Activated T-cell treated with anti-CD3 and anti-CD28 coated beads, Interleukin-2, amount 50 U/mL, for 72 hours (primary cell): ENCODE data around the gene TEX2. TPM values are rescaled to one million over a fixed set of nuclear protein-coding genes. Genes with fewer than 3 reads are reported as not detected.

Experiments
- ATAC-seq, 2 donors: fragments of 150-1000 bp; cut with Tn5 transposase; replicated peaks in 1 of 2; 2 replicates each; pipeline ENCODE4 v1.10.0; 2021; ENCODE audit warnings: moderate library complexity in 2 of 2, mild to moderate bottlenecking in 1 of 2
- DNase-seq, 2 donors: peaks; one replicate each; pipeline ENCODE4 v3.0.0; 2021 to 2022; ENCODE audit warnings: mixed read lengths in 1 of 2
- H3K27ac Mint-ChIP-seq: one replicate; pipeline ENCODE4 v1.8.0; 2022; ENCODE audit warnings: mild to moderate bottlenecking, moderate library complexity, mixed read lengths
- H3K27me3 Mint-ChIP-seq: one replicate; pipeline ENCODE4 v1.8.0; 2022; ENCODE audit warnings: low read depth, mixed read lengths
- H3K36me3 Mint-ChIP-seq, 2 donors: one replicate each; pipeline ENCODE4 v1.8.0; 2022; ENCODE audit warnings: mixed read lengths in 2 of 2, mild to moderate bottlenecking in 1 of 2; ENCODE audit not compliant: insufficient read depth in 2 of 2
- H3K4me1 Mint-ChIP-seq: one replicate; pipeline ENCODE4 v1.8.0; 2022; ENCODE audit warnings: low read depth, mixed read lengths
- H3K4me3 Mint-ChIP-seq, 2 donors: one replicate each; pipeline ENCODE4 v1.8.0; 2022; ENCODE audit warnings: mild to moderate bottlenecking in 2 of 2, mixed read lengths in 2 of 2, moderate library complexity in 2 of 2
- H3K9me3 Mint-ChIP-seq, 2 donors: one replicate each; pipeline ENCODE4 v1.8.0; 2022; ENCODE audit warnings: mixed read lengths in 2 of 2
- total RNA-seq, 2 donors: library from RNA; stranded (reverse); gene quantifications; one replicate each; pipeline ENCODE4 v1.2.3, GENCODE V29; 2022

TEX2 gene
- total RNA-seq, 2 donors from 2014 or later = 10.5 to 15.7 TPM

GRCh38 chr17:64158406-64158805 is 104.7 kb downstream of the TEX2 start:
- ATAC-seq (no peak), DNase-seq (no peak)
- Mint-ChIP-seq H3K27ac (no peak overlapping the region), H3K36me3 (peaks cover 0 to 2% of the 10 kb centered on the region in 2 donors), H3K9me3 (no peaks in the 10 kb centered on the region), H3K4me3 (no peak overlapping the region), H3K27me3 (no peaks in the 10 kb centered on the region), H3K4me1 (peaks cover 12% of the 10 kb centered on the region)

- DNase-seq (no peak), ATAC-seq (no peak)
Observed at GRCh38 chr17:64157669-64158180, 105.3 kb downstream of the TEX2 start.

GRCh38 chr17:64156670-64157069 is 106.4 kb downstream of the TEX2 start:
- Mint-ChIP-seq H3K9me3 (no peaks in the 10 kb centered on the region), H3K27me3 (no peaks in the 10 kb centered on the region), H3K4me1 (peaks cover 12% of the 10 kb centered on the region), H3K36me3 (peaks cover 0 to 3% of the 10 kb centered on the region in 2 donors), H3K4me3 (no peak overlapping the region), H3K27ac (no peak overlapping the region)
- DNase-seq (no peak), ATAC-seq (no peak)

More at GRCh38 chr17:64157669-64158180, 105.3 kb downstream of the TEX2 start:
- no peaks in the 10 kb centered on the region for H3K9me3 Mint-ChIP-seq
- peaks cover 0 to 4% of the 10 kb centered on the region in 2 donors for H3K36me3 Mint-ChIP-seq
- no peak overlapping the region for H3K27ac Mint-ChIP-seq
- peaks cover 12% of the 10 kb centered on the region for H3K4me1 Mint-ChIP-seq
- no peaks in the 10 kb centered on the region for H3K27me3 Mint-ChIP-seq
- H3K4me3 Mint-ChIP-seq = no peak overlapping the region

- DNase-seq (no peak), ATAC-seq (no peak)
- Mint-ChIP-seq H3K27ac (peak overlapping the region; percentile 16), H3K27me3 (no peaks in the 10 kb centered on the region), H3K9me3 (no peaks in the 10 kb centered on the region), H3K4me3 (no peak overlapping the region), H3K4me1 (peaks cover 12% of the 10 kb centered on the region), H3K36me3 (peaks cover 0 to 3% of the 10 kb centered on the region in 2 donors)
Observed at GRCh38 chr17:64155751-64156544, 107.1 kb downstream of the TEX2 start.

GRCh38 chr17:64155129-64155528 is 107.9 kb downstream of the TEX2 start:
- H3K27ac Mint-ChIP-seq = peak overlapping the region; percentile 16
- H3K36me3 Mint-ChIP-seq = peaks cover 0 to 3% of the 10 kb centered on the region in 2 donors
- no peaks in the 10 kb centered on the region for H3K27me3 Mint-ChIP-seq
- peaks cover 12% of the 10 kb centered on the region for H3K4me1 Mint-ChIP-seq
- ATAC-seq = peak; percentile 65 to 90
- DNase-seq = no peak
- H3K4me3 Mint-ChIP-seq = no peak overlapping the region
- no peaks in the 10 kb centered on the region for H3K9me3 Mint-ChIP-seq

GRCh38 chr17:64154717-64155116 is 108.3 kb downstream of the TEX2 start:
- H3K27me3 Mint-ChIP-seq = no peaks in the 10 kb centered on the region
- peak overlapping the region; percentile 41 for H3K27ac Mint-ChIP-seq
- peaks cover 0 to 3% of the 10 kb centered on the region in 2 donors for H3K36me3 Mint-ChIP-seq
- H3K4me3 Mint-ChIP-seq = no peak overlapping the region
- ATAC-seq = peak in 1 of 2 donors; percentile 3
- H3K4me1 Mint-ChIP-seq = peaks cover 12% of the 10 kb centered on the region
- DNase-seq = no peak
- no peaks in the 10 kb centered on the region for H3K9me3 Mint-ChIP-seq

GRCh38 chr17:64154313-64154695 is 108.8 kb downstream of the TEX2 start:
- DNase-seq (no peak), ATAC-seq (no peak)
- no peaks in the 10 kb centered on the region for H3K9me3 Mint-ChIP-seq
- no peaks in the 10 kb centered on the region for H3K27me3 Mint-ChIP-seq
- H3K27ac Mint-ChIP-seq = peak overlapping the region; percentile 41
- H3K4me3 Mint-ChIP-seq = no peak overlapping the region
- peaks cover 12% of the 10 kb centered on the region for H3K4me1 Mint-ChIP-seq
- peaks cover 0 to 3% of the 10 kb centered on the region in 2 donors for H3K36me3 Mint-ChIP-seq

GRCh38 chr17:64153565-64154312 is 109.3 kb downstream of the TEX2 start:
- Mint-ChIP-seq H3K36me3 (peaks cover 0 to 4% of the 10 kb centered on the region in 2 donors), H3K9me3 (no peaks in the 10 kb centered on the region), H3K4me3 (no peak overlapping the region), H3K27ac (no peak overlapping the region), H3K4me1 (peaks cover 13% of the 10 kb centered on the region), H3K27me3 (no peaks in the 10 kb centered on the region)
- DNase-seq = no peak
- ATAC-seq = no peak

GRCh38 chr17:64152428-64153125 is 110.5 kb downstream of the TEX2 start:
- Mint-ChIP-seq H3K36me3 (peaks cover 0 to 8% of the 10 kb centered on the region in 2 donors), H3K27me3 (no peaks in the 10 kb centered on the region), H3K9me3 (no peaks in the 10 kb centered on the region)

GRCh38 chr17:64151016-64151368 is 112.1 kb downstream of the TEX2 start:
- Mint-ChIP-seq H3K9me3 (no peaks in the 10 kb centered on the region), H3K36me3 (peaks cover 6 to 16% of the 10 kb centered on the region in 2 donors), H3K27me3 (no peaks in the 10 kb centered on the region), H3K4me3 (no peak overlapping the region), H3K27ac (no peak overlapping the region), H3K4me1 (peaks cover 37% of the 10 kb centered on the region)
- DNase-seq (no peak), ATAC-seq (no peak)

More at GRCh38 chr17:64152428-64153125, 110.5 kb downstream of the TEX2 start:
- no peak overlapping the region for H3K27ac Mint-ChIP-seq
- peaks cover 25% of the 10 kb centered on the region for H3K4me1 Mint-ChIP-seq
- no peak overlapping the region for H3K4me3 Mint-ChIP-seq
- no peak for ATAC-seq
- DNase-seq = no peak

- Mint-ChIP-seq H3K27ac (no peak overlapping the region), H3K4me1 (peaks cover 36% of the 10 kb centered on the region), H3K36me3 (peaks cover 6 to 16% of the 10 kb centered on the region in 2 donors), H3K4me3 (no peak overlapping the region), H3K9me3 (no peaks in the 10 kb centered on the region), H3K27me3 (no peaks in the 10 kb centered on the region)
- no peak for ATAC-seq
- DNase-seq = no peak
Observed at GRCh38 chr17:64150237-64151015, 112.6 kb downstream of the TEX2 start.

GRCh38 chr17:64149196-64149595 is 113.9 kb downstream of the TEX2 start:
- peaks cover 32% of the 10 kb centered on the region for H3K4me1 Mint-ChIP-seq
- no peak overlapping the region for H3K27ac Mint-ChIP-seq
- DNase-seq (no peak), ATAC-seq (no peak)
- H3K36me3 Mint-ChIP-seq = peaks cover 6 to 16% of the 10 kb centered on the region in 2 donors
- H3K9me3 Mint-ChIP-seq = no peaks in the 10 kb centered on the region
- H3K27me3 Mint-ChIP-seq = no peaks in the 10 kb centered on the region
- no peak overlapping the region for H3K4me3 Mint-ChIP-seq
